Stomach (tissue), 9 donors: Measurements from ENCODE around the gene CWC15. TPM values are rescaled to one million over a fixed set of nuclear protein-coding genes. Genes with fewer than 3 reads are reported as not detected.
"Not testable (repeated sequence)": the region's sequence is repeated elsewhere in the genome, so short reads cannot be mapped to it uniquely, and the experiment has no call there.

Source experiments
- DNase-seq, 2 donors: peaks; one replicate each; pipeline versions ENCODE4 v3.0.0 to v3.0.0-alpha.2; 2013 to 2019
- H3K27ac ChIP-seq, 5 donors: fragments of 200-600 bp in 4 of 5; sonication (generic) in 4 of 5; one replicate each; pipeline ENCODE4 v1.5.1; 2013 to 2019; ENCODE audit warnings: mild to moderate bottlenecking in 1 of 5, moderate library complexity in 1 of 5
- H3K27me3 ChIP-seq, 3 donors: fragments of 200-600 bp; sonication (generic); one replicate each; pipeline ENCODE4 v1.5.1; 2017 to 2019; ENCODE audit warnings: mixed run types in 1 of 3
- H3K36me3 ChIP-seq, 4 donors: fragments of 200-600 bp; sonication (generic); 1 replicate in 3 of 4; 2 replicates in 1 of 4; pipeline ENCODE4 v1.5.1; 2016 to 2019
- H3K4me1 ChIP-seq, 4 donors: fragments of 200-600 bp; sonication (generic); one replicate each; pipeline ENCODE4 v1.5.1; 2016 to 2019
- H3K4me3 ChIP-seq, 4 donors: fragments of 200-600 bp; sonication (generic) in 3 of 4; one replicate each; pipeline ENCODE4 v1.5.1; 2016 to 2019; ENCODE audit warnings: mild to moderate bottlenecking in 1 of 4
- H3K9me3 ChIP-seq, 4 donors: fragments of 200-600 bp; sonication (generic); one replicate each; pipeline ENCODE4 v1.5.1; 2016 to 2019
- EP300 ChIP-seq: sonication (generic); formaldehyde crosslinking; IDR thresholded peaks from one replicate; pipeline ENCODE4 v1.6.1; 2017; ENCODE audit warnings: antibody characterized with exemption
- POLR2A ChIP-seq, 4 donors: fragments of 450-650 bp; IDR thresholded peaks; one replicate each; pipeline ENCODE4 v1.6.1; 2016; ENCODE audit warnings: antibody characterized with exemption in 4 of 4, control low read depth in 2 of 4, mild to moderate bottlenecking in 1 of 4, moderate library complexity in 1 of 4
- POLR2AphosphoS5 ChIP-seq, 3 donors: sonication (generic); formaldehyde crosslinking; IDR thresholded peaks; one replicate each; pipeline ENCODE4 v1.6.1; 2016; ENCODE audit warnings: antibody characterized with exemption in 3 of 3
- WGBS, 5 donors: extraction: QIAGEN DNeasy Blood & Tissue Kit in 3 of 5; methylation state at CpG; one replicate each; pipeline versions ENCODE4 v1.1.5 to v1.1.7; 2013 to 2018; 5-methylcytosine and 5-hydroxymethylcytosine counted together
- intact Hi-C: fragments of 100-400 bp; cut with DNase I; formaldehyde crosslinking; loops from one replicate; pipeline ENCODE4 v1.15.1; 2023; ENCODE audit warnings: low total_unique reads
- polyA plus RNA-seq, 3 donors: library from polyadenylated mRNA; stranded (reverse); fragments of 200-250 nt; gene quantifications; one replicate each; pipeline ENCODE4 v1.2.3, GENCODE V29; 2013
- total RNA-seq, 5 donors: library from RNA; depleted of rRNA; stranded (reverse); fragments of >200 nt; gene quantifications; one replicate each; pipeline versions ENCODE4 v1.1.0 to v1.2.3, GENCODE V29; 2014 to 2016
- TF ChIP-seq, protein P1 (sequence below), 7 experiments: fragments of 450-650 bp in 4 of 7; fragments of 200-600 bp in 3 of 7; sonication (generic) in 3 of 7; IDR thresholded peaks; one replicate each; pipeline ENCODE4 v1.5.1; 2016 to 2019; ENCODE audit warnings: antibody characterized with exemption in 7 of 7, control low read depth in 2 of 7, mild to moderate bottlenecking in 1 of 7
- donor health status: healthy with polysubstance abuse.
- donor health status: Bipolar disorder and iron deficiency.
- donor health status: healthy.

The CWC15 gene
- total and polyA plus RNA-seq, 8 donors = 8.2 to 88.9 (median 45.4) TPM

DNA sequence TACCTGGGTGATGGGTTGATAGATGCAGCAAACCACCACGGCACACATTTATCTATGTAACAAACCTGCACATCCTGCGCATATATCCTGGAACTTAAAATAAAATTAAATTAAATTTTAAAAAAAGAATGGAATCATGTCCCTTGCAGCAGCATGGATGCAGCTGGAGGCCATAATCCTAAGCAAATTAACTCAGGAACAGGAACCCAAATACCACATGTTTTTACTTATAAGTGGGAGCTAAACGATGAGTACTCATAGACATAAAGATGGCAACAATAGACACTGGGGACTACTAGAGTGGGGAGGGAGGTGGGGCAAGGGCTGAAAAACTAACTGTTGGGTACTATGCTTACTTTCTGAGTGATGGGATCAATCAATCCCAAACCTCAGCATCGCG lies 40.9 kb downstream of the CWC15 start:
- intact Hi-C loops = no loop called here
- peak overlapping the region in 3 of 5 donors; percentile 15 to 50 (median 35) for H3K27ac ChIP-seq
- 94 to 98% (median 96%) methylated on average over 5 of the region's 5 CpGs for WGBS, 5 donors
- H3K4me1 ChIP-seq = peaks cover 0 to 12% (median 9%) of the 10 kb centered on the region in 4 donors
- no peak overlapping the region for H3K4me3 ChIP-seq
- no peak for TF ChIP-seq POLR2AphosphoS5 (IDR thresholded peaks at IDR 0.05)
- no peak for TF ChIP-seq EP300
- TF ChIP-seq, protein P1, sequence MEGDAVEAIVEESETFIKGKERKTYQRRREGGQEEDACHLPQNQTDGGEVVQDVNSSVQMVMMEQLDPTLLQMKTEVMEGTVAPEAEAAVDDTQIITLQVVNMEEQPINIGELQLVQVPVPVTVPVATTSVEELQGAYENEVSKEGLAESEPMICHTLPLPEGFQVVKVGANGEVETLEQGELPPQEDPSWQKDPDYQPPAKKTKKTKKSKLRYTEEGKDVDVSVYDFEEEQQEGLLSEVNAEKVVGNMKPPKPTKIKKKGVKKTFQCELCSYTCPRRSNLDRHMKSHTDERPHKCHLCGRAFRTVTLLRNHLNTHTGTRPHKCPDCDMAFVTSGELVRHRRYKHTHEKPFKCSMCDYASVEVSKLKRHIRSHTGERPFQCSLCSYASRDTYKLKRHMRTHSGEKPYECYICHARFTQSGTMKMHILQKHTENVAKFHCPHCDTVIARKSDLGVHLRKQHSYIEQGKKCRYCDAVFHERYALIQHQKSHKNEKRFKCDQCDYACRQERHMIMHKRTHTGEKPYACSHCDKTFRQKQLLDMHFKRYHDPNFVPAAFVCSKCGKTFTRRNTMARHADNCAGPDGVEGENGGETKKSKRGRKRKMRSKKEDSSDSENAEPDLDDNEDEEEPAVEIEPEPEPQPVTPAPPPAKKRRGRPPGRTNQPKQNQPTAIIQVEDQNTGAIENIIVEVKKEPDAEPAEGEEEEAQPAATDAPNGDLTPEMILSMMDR (IDR thresholded peaks at IDR 0.05) = no peak
- TF ChIP-seq POLR2A (IDR thresholded peaks at IDR 0.05) = no peak
- H3K9me3 ChIP-seq = no peaks in the 10 kb centered on the region
- no peaks in the 10 kb centered on the region for H3K36me3 ChIP-seq
- H3K27me3 ChIP-seq = no peaks in the 10 kb centered on the region
- no peak for DNase-seq

DNA sequence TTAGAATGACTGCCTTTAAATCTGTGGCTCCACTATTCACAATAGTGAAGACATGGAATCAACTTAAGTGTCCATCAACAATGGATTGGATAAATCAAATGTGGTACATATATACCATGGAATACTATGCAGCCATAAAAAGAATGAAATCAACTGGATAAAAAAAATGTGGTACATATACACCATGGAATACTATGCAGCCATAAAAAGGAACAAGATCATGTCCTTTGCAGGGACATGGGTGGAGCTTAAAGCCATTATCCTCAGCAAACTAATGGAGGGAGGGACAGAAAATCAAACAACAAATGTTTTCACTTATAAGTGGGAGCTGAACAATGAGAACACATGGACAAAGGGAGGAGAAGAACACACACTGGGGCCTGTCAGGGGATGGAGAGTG lies 41.3 kb downstream of the CWC15 start:
- DNase-seq, H3K27me3 ChIP-seq, H3K36me3 ChIP-seq, H3K9me3 ChIP-seq, intact Hi-C loops, H3K4me3 ChIP-seq: not testable (repeated sequence)
- peak overlapping the region in 1 of 5 donors; percentile 15 for H3K27ac ChIP-seq
- H3K4me1 ChIP-seq = peaks cover 3 to 16% (median 13%) of the 10 kb centered on the region in 4 donors

DNA sequence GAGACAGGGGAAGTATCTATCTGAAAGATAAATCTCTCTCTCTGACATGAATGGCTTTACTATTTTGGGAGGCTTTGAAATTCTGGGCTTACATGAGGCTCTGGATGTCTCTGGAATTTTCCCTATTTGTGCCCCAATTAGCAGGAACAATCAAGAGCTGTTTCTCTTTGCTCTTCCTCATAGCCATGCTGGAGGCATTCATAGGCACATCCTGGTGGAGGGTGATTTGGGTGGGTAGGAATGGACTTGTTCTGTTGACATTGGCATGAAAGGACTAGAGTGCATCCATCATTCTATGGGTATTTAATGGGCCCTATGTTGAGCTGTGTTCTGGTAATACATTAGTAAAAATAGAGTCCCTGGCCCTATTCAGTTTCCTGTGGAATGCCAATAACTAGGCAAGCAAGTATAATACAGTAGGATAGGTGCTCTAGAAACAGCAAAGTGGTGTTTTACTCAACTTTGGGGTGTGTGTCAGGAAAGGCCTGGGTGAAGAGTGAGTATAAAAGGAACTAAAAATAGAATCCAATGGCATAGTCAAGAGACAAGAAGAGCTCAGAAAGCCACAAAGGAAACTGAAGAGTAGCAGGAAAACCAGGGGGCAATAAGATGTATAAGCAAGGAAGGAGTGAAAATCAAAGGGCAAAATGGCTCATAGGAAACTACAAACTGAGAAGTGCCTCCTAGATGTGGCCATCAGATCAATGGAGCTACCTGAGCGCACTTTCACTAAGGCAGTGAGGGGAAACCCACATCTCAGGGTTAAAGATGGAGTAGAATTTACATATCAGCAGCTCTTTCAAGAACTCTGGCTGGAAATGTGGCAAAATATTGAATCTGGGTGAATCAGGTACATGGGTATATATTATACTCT lies 45.0 kb downstream of the CWC15 start:
- DNase-seq = no peak
- Histone ChIP-seq H3K36me3 (no peaks in the 10 kb centered on the region), H3K9me3 (no peaks in the 10 kb centered on the region), H3K27me3 (no peaks in the 10 kb centered on the region), H3K4me3 (no peak overlapping the region), H3K4me1 (peaks cover 19 to 43% (median 29%) of the 10 kb centered on the region in 4 donors), H3K27ac (peak overlapping the region in 3 of 5 donors; percentile 71 to 83 (median 74))
- 87 to 97% (median 88%) methylated on average over 1 of the region's 1 CpG for WGBS, 5 donors
- intact Hi-C loops = no loop called here
- TF ChIP-seq, protein P1 (IDR thresholded peaks at IDR 0.05) = no peak
- TF ChIP-seq EP300 (no peak), POLR2A (IDR thresholded peaks at IDR 0.05) (no peak), POLR2AphosphoS5 (IDR thresholded peaks at IDR 0.05) (no peak)

DNA sequence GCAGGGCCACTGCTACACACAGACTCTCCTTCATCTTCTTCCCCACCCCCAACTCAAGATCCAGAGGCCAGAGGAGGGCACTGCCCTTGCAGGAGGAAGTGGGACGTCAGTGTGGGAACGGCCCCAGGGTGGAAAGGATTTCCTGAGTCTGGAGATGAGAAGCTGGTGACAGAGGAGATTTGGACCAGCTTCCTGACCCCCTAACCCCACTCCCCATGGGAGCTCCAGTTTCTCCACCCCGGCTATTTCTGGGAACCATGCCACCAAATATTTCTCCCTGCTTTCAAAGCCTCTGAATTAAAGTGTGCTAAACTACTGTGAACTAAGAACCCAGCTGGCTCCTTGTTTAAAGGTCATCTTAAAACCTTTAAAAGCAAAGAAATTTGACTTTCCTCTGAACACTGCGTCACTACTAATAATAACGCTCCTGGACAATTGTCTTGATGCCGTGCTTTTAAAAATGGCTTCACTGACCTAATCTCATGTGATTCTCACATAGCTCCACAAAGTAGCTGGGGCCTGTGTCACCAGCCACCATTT lies 46.6 kb downstream of the CWC15 start:
- intact Hi-C loops = no loop called here
- peak; percentile 33 to 90 for DNase-seq
- Histone ChIP-seq H3K9me3 (no peaks in the 10 kb centered on the region), H3K4me3 (no peak overlapping the region), H3K27me3 (no peaks in the 10 kb centered on the region), H3K36me3 (no peaks in the 10 kb centered on the region), H3K27ac (peak overlapping the region; percentile 37 to 83 (median 71)), H3K4me1 (peaks cover 19 to 43% (median 29%) of the 10 kb centered on the region in 4 donors)
- TF ChIP-seq POLR2AphosphoS5 (IDR thresholded peaks at IDR 0.05) (peak in 1 of 3 donors; percentile 59), POLR2A (IDR thresholded peaks at IDR 0.05) (no peak)
- WGBS, 5 donors = 4 to 15% (median 8%) methylated on average over 6 of the region's 6 CpGs

DNA sequence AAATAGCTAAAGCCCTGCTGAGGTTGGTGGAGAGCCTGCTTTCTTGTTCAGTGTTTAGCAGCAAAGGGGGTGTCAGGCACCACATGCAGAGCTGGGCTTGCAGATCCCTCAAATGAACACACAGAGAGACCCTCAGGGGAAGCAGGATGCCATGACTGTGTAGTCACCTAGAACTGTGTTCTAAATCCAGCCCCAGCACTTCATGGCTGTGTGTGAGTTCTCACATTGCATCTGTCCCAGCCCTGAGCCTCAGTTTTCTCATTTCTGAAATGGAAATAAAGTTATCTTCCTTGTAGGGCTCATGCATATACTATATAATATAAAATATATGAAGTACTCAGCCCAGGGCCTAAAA lies 47.1 kb downstream of the CWC15 start:
- Histone ChIP-seq H3K4me3 (no peak overlapping the region), H3K27me3 (no peaks in the 10 kb centered on the region), H3K9me3 (no peaks in the 10 kb centered on the region), H3K27ac (peak overlapping the region; percentile 11 to 83 (median 71)), H3K36me3 (no peaks in the 10 kb centered on the region), H3K4me1 (peaks cover 19 to 43% (median 29%) of the 10 kb centered on the region in 4 donors)
- TF ChIP-seq POLR2AphosphoS5 (IDR thresholded peaks at IDR 0.05) (no peak), POLR2A (IDR thresholded peaks at IDR 0.05) (no peak), EP300 (no peak)
- TF ChIP-seq, protein P1 (IDR thresholded peaks at IDR 0.05) = no peak
- no peak for DNase-seq
- intact Hi-C loops = no loop called here
